Gastroesophageal sphincter (tissue), 4 donors: ENCODE data around the gene C1orf115. TPM values are rescaled to one million over a fixed set of nuclear protein-coding genes. Genes with fewer than 3 reads are reported as not detected.
"Not testable (repeated sequence)": the region's sequence is repeated elsewhere in the genome, so short reads cannot be mapped to it uniquely, and the experiment has no call there.

Experiments
- ATAC-seq: fragments of 150-250 bp; one replicate; pipeline ENCODE4 v1.9.1; 2016; ENCODE audit warnings: mild to moderate bottlenecking, moderate library complexity
- H3K27ac ChIP-seq, 4 donors: fragments of 200-600 bp; sonication (generic) in 3 of 4; 1 replicate in 3 of 4; 2 replicates in 1 of 4; pipeline ENCODE4 v1.5.1; 2016 to 2019
- H3K27me3 ChIP-seq: fragments of 200-600 bp; sonication (generic); one replicate; pipeline ENCODE4 v1.5.1; 2019
- H3K36me3 ChIP-seq, 2 donors: fragments of 200-600 bp; sonication (generic); one replicate each; pipeline ENCODE4 v1.5.1; 2019; ENCODE audit warnings: control low read depth in 1 of 2
- H3K4me1 ChIP-seq, 3 donors: fragments of 200-600 bp; sonication (generic); 1 replicate in 2 of 3; 2 replicates in 1 of 3; pipeline ENCODE4 v1.5.1; 2016 to 2019; ENCODE audit warnings: control low read depth in 2 of 3
- H3K4me3 ChIP-seq, 2 donors: fragments of 200-600 bp; sonication (generic); one replicate each; pipeline ENCODE4 v1.5.1; 2019; ENCODE audit warnings: mild to moderate bottlenecking in 1 of 2, moderate library complexity in 1 of 2
- H3K9me3 ChIP-seq, 3 donors: fragments of 200-600 bp; sonication (generic); one replicate each; pipeline ENCODE4 v1.5.1; 2017 to 2019; ENCODE audit warnings: control low read depth in 2 of 3
- CTCF ChIP-seq, 4 experiments: fragments of 200-600 bp in 2 of 4; fragments of 450-650 bp in 2 of 4; sonication (generic) in 1 of 4; IDR thresholded peaks; one replicate each; pipeline ENCODE4 v1.5.1; 2017 to 2019; ENCODE audit warnings: antibody characterized with exemption in 4 of 4, mild to moderate bottlenecking in 2 of 4, moderate library complexity in 2 of 4
- EP300 ChIP-seq: sonication (generic); formaldehyde crosslinking; IDR thresholded peaks from one replicate; pipeline ENCODE4 v1.6.1; 2017; ENCODE audit warnings: antibody characterized with exemption, mild to moderate bottlenecking
- POLR2A ChIP-seq, 2 donors: fragments of 450-650 bp; IDR thresholded peaks; one replicate each; pipeline ENCODE4 v1.6.1; 2017; ENCODE audit warnings: antibody characterized with exemption in 2 of 2, mild to moderate bottlenecking in 2 of 2, moderate library complexity in 1 of 2
- POLR2AphosphoS5 ChIP-seq: sonication (generic); formaldehyde crosslinking; IDR thresholded peaks from one replicate; pipeline ENCODE4 v1.6.1; 2017; ENCODE audit warnings: antibody characterized with exemption
- WGBS, 2 donors: methylation state at CpG; one replicate each; pipeline ENCODE4 v1.1.5; 2018; ENCODE audit warnings: low coverage in 1 of 2; 5-methylcytosine and 5-hydroxymethylcytosine counted together
- total RNA-seq, 4 donors: library from RNA; depleted of rRNA; stranded (reverse); fragments of >200 nt; gene quantifications; one replicate each; pipeline ENCODE4 v1.1.0, GENCODE V29; 2016

The C1orf115 gene
- total RNA-seq, 4 donors from 2014 or later: 6.8 to 28.0 (median 9.5) TPM

- 41 to 56% methylated on average over 2 to 3 of the region's 3 CpGs for WGBS, 2 donors
- no peaks in the 10 kb centered on the region for H3K9me3 ChIP-seq
- no peak overlapping the region for H3K4me3 ChIP-seq
- no peaks in the 10 kb centered on the region for H3K27me3 ChIP-seq
- H3K4me1 ChIP-seq: peaks cover 0 to 18% (median 0%) of the 10 kb centered on the region in 3 donors
- no peak for ATAC-seq
- H3K27ac ChIP-seq: peak overlapping the region in 3 of 4 donors; percentile 63 to 70 (median 69)
- no peak for TF ChIP-seq CTCF (IDR thresholded peaks at IDR 0.05)
- H3K36me3 ChIP-seq: no peaks in the 10 kb centered on the region
These were observed 42.0 kb downstream of the C1orf115 start for GRCh38 chr1:220732137-220732536.

- Histone ChIP-seq H3K9me3 (no peaks in the 10 kb centered on the region), H3K36me3 (no peaks in the 10 kb centered on the region), H3K4me3 (peak overlapping the region in 1 of 2 donors; percentile 19), H3K27me3 (no peaks in the 10 kb centered on the region), H3K4me1 (peaks cover 0 to 18% (median 0%) of the 10 kb centered on the region in 3 donors), H3K27ac (peak overlapping the region; percentile 12 to 70 (median 66))
- no peak for TF ChIP-seq EP300
- no peak for TF ChIP-seq POLR2AphosphoS5
- no peak for TF ChIP-seq CTCF (IDR thresholded peaks at IDR 0.05)
- TF ChIP-seq POLR2A (IDR thresholded peaks at IDR 0.05): no peak
- peak; percentile 33 for ATAC-seq
- WGBS, 2 donors: 62 to 68% methylated on average over 4 to 7 of the region's 7 CpGs
These were observed 42.5 kb downstream of the C1orf115 start for GRCh38 chr1:220732621-220733020.

GRCh38 chr1:220733086-220733601 lies 43.0 kb downstream of the C1orf115 start:
- Histone ChIP-seq H3K9me3 (no peaks in the 10 kb centered on the region), H3K27ac (peak overlapping the region in 3 of 4 donors; percentile 63 to 70 (median 69)), H3K4me1 (peaks cover 0 to 18% (median 0%) of the 10 kb centered on the region in 3 donors), H3K27me3 (no peaks in the 10 kb centered on the region), H3K4me3 (peak overlapping the region in 1 of 2 donors; percentile 19), H3K36me3 (no peaks in the 10 kb centered on the region)
- peak; percentile 79 to 92 (median 82) for TF ChIP-seq CTCF (IDR thresholded peaks at IDR 0.05)
- TF ChIP-seq POLR2AphosphoS5: peak; percentile 55
- no peak for TF ChIP-seq POLR2A (IDR thresholded peaks at IDR 0.05)
- no peak for TF ChIP-seq EP300
- WGBS, 2 donors: 5 to 6% methylated on average over 6 to 13 of the region's 15 CpGs
- ATAC-seq: peak; percentile 99

- Histone ChIP-seq H3K4me3 (no peak overlapping the region), H3K36me3 (no peaks in the 10 kb centered on the region), H3K9me3 (no peaks in the 10 kb centered on the region), H3K27me3 (no peaks in the 10 kb centered on the region), H3K4me1 (peaks cover 0 to 18% (median 0%) of the 10 kb centered on the region in 3 donors), H3K27ac (no peak overlapping the region)
- no peak for ATAC-seq
- WGBS, 2 donors: 61 to 75% methylated on average over 4 to 11 of the region's 11 CpGs
- TF ChIP-seq CTCF (IDR thresholded peaks at IDR 0.05): no peak
These were observed 44.6 kb downstream of the C1orf115 start for GRCh38 chr1:220734571-220735326.

GRCh38 chr1:220736283-220736682 lies 46.1 kb downstream of the C1orf115 start:
- peaks cover 0 to 18% (median 0%) of the 10 kb centered on the region in 3 donors for H3K4me1 ChIP-seq
- not testable (repeated sequence) for ATAC-seq, H3K36me3 ChIP-seq, H3K27ac ChIP-seq, H3K9me3 ChIP-seq, H3K4me3 ChIP-seq, H3K27me3 ChIP-seq
- WGBS, 2 donors: 93 to 96% methylated on average over 4 to 7 of the region's 7 CpGs
